ENCODE measurements around the gene OAS2. TPM values are rescaled to one million over a fixed set of nuclear protein-coding genes. Genes with fewer than 3 reads are reported as not detected.

The OAS2 gene
- total RNA-seq, 1 donor from 2014 or later, result 4.8 TPM

DNA sequence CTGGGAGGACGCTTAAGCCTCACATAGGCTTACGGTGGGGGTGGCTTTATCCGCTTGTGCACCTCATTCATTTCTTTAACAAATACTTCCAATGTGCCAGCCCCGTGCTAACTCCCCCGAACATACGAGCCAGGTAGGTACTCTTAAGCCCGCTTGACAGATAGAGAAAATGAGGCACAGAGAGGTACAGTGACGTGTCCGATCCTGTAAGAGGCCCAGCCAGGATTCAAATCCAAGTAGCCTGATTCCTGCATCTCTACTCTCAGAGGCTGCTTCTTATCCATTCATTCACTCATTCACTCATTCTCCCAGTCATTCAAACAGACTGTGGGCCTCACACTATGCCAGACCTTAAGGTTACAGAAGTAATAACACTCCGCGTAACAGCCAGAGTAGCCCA lies 39.6 kb upstream of the OAS2 start:
- intact Hi-C loops (cut with micrococcal nuclease), result no loop called here
- Histone ChIP-seq H3K27me3 (ENCODE audit: low read depth) (peaks cover 44% of the 10 kb centered on the region), H3K4me1 (peaks cover 20% of the 10 kb centered on the region), H3K27ac (replicated peaks) (peak overlapping the region; percentile 87), H3K36me3 (no peaks in the 10 kb centered on the region), H3K4me3 (peak overlapping the region; percentile 91), H3K9me3 (replicated peaks) (peaks cover 11% of the 10 kb centered on the region)
- no peak for DNase-seq
- TF ChIP-seq, protein P1, sequence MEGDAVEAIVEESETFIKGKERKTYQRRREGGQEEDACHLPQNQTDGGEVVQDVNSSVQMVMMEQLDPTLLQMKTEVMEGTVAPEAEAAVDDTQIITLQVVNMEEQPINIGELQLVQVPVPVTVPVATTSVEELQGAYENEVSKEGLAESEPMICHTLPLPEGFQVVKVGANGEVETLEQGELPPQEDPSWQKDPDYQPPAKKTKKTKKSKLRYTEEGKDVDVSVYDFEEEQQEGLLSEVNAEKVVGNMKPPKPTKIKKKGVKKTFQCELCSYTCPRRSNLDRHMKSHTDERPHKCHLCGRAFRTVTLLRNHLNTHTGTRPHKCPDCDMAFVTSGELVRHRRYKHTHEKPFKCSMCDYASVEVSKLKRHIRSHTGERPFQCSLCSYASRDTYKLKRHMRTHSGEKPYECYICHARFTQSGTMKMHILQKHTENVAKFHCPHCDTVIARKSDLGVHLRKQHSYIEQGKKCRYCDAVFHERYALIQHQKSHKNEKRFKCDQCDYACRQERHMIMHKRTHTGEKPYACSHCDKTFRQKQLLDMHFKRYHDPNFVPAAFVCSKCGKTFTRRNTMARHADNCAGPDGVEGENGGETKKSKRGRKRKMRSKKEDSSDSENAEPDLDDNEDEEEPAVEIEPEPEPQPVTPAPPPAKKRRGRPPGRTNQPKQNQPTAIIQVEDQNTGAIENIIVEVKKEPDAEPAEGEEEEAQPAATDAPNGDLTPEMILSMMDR (IDR thresholded peaks at IDR 0.05; ENCODE audit: borderline replicate concordance), result no peak

DNA sequence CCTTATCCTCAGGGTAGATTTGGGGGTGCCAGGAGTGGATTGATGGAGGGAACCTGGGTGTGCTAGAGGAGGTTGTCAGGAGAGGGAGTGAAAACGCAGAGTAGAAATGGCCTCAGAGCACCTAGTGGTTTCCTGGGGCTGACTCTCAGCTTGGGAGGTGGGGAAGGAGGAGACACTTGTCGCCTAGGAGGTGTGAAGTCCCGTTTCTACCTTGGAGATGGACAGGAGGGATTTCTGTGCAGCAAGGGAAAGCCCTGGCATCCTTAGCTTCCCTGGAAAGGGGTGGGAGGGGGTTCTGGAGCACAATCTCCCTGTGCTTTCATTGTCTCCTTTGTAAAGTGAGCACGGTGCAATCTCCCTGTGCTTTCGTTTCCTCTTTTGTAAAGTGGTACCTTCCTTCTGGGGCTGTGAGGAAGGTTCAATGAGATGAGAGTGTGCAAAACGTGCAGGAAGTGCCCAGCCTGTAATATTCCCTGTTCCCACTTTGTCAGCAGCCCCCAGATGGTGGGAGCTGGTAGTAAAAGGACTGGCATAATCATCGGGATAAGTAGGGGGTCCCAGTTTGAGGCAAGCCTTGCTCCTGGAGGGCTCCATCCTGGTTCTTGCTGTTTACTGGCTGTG lies 38.4 kb upstream of the OAS2 start:
- DNase-seq, result no peak
- TF ChIP-seq, protein P1 (IDR thresholded peaks at IDR 0.05; ENCODE audit: borderline replicate concordance), result no peak
- H3K27ac ChIP-seq (replicated peaks), result no peak overlapping the region
- intact Hi-C loops (cut with micrococcal nuclease), result no loop called here
- H3K4me3 ChIP-seq, result peak overlapping the region; percentile 91
- H3K36me3 ChIP-seq, result peaks cover 7% of the 10 kb centered on the region
- peaks cover 11% of the 10 kb centered on the region for H3K9me3 ChIP-seq (replicated peaks)
- peaks cover 20% of the 10 kb centered on the region for H3K4me1 ChIP-seq
- H3K27me3 ChIP-seq (ENCODE audit: low read depth), result peaks cover 44% of the 10 kb centered on the region

DNA sequence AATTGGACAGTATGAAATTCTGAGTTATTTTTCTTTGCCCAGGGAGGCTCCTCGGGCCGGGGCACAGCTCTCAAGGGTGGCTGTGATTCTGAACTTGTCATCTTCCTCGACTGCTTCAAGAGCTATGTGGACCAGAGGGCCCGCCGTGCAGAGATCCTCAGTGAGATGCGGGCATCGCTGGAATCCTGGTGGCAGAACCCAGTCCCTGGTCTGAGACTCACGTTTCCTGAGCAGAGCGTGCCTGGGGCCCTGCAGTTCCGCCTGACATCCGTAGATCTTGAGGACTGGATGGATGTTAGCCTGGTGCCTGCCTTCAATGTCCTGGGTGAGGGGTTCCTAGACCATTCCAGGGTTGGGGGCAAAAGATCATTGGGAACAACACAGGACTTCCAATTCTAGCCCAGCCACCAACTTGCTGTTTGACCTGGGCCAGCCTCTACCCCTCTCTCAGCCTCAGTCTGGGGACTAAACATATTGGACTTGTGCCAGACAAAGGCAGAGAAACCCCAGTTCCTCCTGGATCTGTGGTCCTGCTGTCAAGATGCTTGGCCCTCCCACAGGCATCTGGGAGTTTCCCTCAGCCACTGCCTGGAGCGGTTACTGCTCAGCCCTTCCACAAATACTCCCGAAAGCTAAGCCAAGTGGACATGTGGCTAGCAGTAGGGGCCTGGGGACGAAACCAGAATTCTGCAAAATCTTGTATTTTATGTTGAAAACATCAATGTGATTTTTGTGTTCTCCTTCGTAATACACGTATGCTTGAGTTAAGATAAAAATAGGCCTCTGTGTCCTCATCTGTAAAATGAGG lies 36.6 kb upstream of the OAS2 start:
- Histone ChIP-seq H3K9me3 (replicated peaks) (no peaks in the 10 kb centered on the region), H3K27me3 (ENCODE audit: low read depth) (peaks cover 48% of the 10 kb centered on the region), H3K27ac (replicated peaks) (no peak overlapping the region), H3K4me1 (peaks cover 20% of the 10 kb centered on the region), H3K36me3 (peaks cover 9% of the 10 kb centered on the region), H3K4me3 (no peak overlapping the region)
- no peak for DNase-seq
- intact Hi-C loops (cut with micrococcal nuclease), result no loop called here
- TF ChIP-seq, protein P1 (IDR thresholded peaks at IDR 0.05; ENCODE audit: borderline replicate concordance), result no peak

DNA sequence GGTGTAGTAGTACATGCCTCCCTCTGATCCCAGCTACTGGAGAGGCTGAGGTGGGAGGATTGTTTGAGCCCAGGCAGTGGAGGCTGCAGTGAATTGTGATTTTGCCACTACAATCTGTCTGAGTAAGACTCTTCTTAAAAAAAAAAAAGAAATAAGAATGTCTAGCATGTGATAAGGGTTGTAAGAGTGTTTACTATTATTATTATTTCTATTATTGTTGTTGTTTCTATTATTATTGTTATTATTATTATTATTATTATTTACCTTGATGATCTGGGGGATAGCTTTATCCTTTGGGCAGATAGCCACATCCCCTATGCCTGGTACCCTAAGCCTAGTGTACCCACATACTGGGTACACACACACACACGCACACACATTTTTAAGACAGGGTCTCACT lies 35.7 kb upstream of the OAS2 start:
- H3K9me3 ChIP-seq (replicated peaks), result no peaks in the 10 kb centered on the region
- H3K4me1 ChIP-seq, result peaks cover 20% of the 10 kb centered on the region
- no peak overlapping the region for H3K27ac ChIP-seq (replicated peaks)
- TF ChIP-seq, protein P1 (IDR thresholded peaks at IDR 0.05; ENCODE audit: borderline replicate concordance), result no peak
- no peak overlapping the region for H3K4me3 ChIP-seq
- intact Hi-C loops (cut with micrococcal nuclease), result no loop called here
- peaks cover 17% of the 10 kb centered on the region for H3K36me3 ChIP-seq
- H3K27me3 ChIP-seq (ENCODE audit: low read depth), result peaks cover 48% of the 10 kb centered on the region
- no peak for DNase-seq

DNA sequence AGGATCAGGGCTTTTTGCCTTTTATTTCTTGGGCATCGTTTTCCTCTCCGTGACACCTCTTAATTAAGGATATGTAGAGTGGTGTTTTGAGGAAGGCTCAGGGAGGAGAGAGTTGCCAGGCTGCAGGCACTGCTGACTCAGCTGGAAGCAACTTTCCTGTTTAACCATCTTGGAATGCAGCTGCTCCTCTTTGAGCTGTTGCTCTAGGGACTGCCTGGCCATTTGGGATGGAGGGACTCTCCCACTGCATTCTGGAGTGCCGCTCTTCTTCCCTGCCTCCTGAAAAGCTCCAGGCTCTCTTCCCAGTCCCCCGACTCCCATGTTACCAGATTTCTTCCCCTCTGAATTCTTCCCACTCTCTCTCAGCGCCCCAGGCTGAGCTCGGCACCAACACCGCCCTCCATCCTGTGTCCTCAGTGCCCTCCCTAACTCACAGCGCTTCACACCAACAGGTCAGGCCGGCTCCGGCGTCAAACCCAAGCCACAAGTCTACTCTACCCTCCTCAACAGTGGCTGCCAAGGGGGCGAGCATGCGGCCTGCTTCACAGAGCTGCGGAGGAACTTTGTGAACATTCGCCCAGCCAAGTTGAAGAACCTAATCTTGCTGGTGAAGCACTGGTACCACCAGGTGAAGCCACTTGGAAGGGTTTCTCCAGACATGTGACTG lies 34.2 kb upstream of the OAS2 start:
- TF ChIP-seq, protein P1 (IDR thresholded peaks at IDR 0.05; ENCODE audit: borderline replicate concordance), result no peak
- intact Hi-C loops (cut with micrococcal nuclease), result no loop called here
- Histone ChIP-seq H3K36me3 (peaks cover 32% of the 10 kb centered on the region), H3K9me3 (replicated peaks) (no peaks in the 10 kb centered on the region), H3K4me1 (peaks cover 11% of the 10 kb centered on the region), H3K27ac (replicated peaks) (no peak overlapping the region), H3K27me3 (ENCODE audit: low read depth) (peaks cover 43% of the 10 kb centered on the region), H3K4me3 (no peak overlapping the region)
- DNase-seq, result no peak

All from left ventricle myocardium inferior (tissue), 1 donor.